ENCODE data around the gene FGD1.

- TF ChIP-seq CTCF (conservative IDR thresholded peaks at IDR 0.05; ENCODE audit: low read depth in 2 of 2): no peak
- TF ChIP-seq REST (IDR thresholded peaks at IDR 0.05; ENCODE audit: unreplicated experiment): no peak
- no peak for TF ChIP-seq CREB1 (CRISPR knock-in tag; IDR thresholded peaks at IDR 0.05; ENCODE audit: low read depth)
- TF ChIP-seq EZH2phosphoT487 (IDR thresholded peaks at IDR 0.05; ENCODE audit: unreplicated experiment): no peak
- no peak for TF ChIP-seq EZH2 (IDR thresholded peaks at IDR 0.05; ENCODE audit: low read depth, unreplicated experiment)
- TF ChIP-seq POLR2AphosphoS5 (IDR thresholded peaks at IDR 0.05; ENCODE audit: low read depth): no peak
- no peak for TF ChIP-seq JUNB (IDR thresholded peaks at IDR 0.05; ENCODE audit: unreplicated experiment)
- TF ChIP-seq ETS1 (IDR thresholded peaks at IDR 0.05): no peak
- no peak for TF ChIP-seq ZNF331 (CRISPR knock-in tag; IDR thresholded peaks at IDR 0.05; ENCODE audit: low read depth)
- TF ChIP-seq STAT1 (IDR thresholded peaks at IDR 0.05; ENCODE audit: unreplicated experiment): no peak
- TF ChIP-seq ZNF114 (CRISPR knock-in tag; IDR thresholded peaks at IDR 0.05): no peak
- no peak for TF ChIP-seq NANOG (IDR thresholded peaks at IDR 0.05; ENCODE audit: borderline replicate concordance)
- no peak for TF ChIP-seq ZNF462 (CRISPR knock-in tag; IDR thresholded peaks at IDR 0.05)
These were observed 33.1 kb upstream of the FGD1 start for GRCh38 chrX:54529151-54529550.

All from GM23338 (cell line).